NCI-H2227 (cell line): ENCODE results near the gene FMNL2.

Experiments
- DNase-seq: peaks from one replicate; lab custom pipeline; 2025; ENCODE audit not compliant: unreplicated experiment; lab: John Stamatoyannopoulos, UW

The FMNL2 gene

GRCh38 chr2:152686321-152686720, 351.3 kb downstream of the FMNL2 start:
- no peak for DNase-seq

GRCh38 chr2:152693033-152693432, 358.1 kb downstream of the FMNL2 start:
- DNase-seq = no peak

DNA sequence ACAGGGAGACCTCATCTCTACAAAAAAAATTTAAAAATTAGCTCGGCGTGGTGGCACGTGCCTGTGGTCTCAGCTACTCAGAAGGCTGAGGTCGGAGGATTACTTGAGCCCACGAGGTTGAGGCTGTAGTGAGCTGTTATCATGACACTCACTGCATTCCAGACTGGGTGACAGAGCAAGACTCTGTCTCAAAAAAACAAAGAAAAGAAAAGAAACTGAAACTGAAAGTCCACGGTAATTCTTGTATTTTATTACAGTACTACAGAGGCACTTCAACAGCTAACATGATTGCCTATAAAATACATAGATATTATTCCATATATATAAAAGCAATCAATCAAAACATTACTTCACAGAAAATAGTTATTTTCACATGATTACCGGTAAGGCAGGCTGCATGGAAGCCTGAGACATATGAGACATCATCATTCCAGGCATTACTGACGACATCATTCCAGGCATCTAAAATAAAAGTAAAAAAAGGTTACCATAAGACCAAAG, 359.2 kb downstream of the FMNL2 start:
- no peak for DNase-seq

- DNase-seq = no peak
Measured at GRCh38 chr2:152695763-152696162, 360.8 kb downstream of the FMNL2 start.

DNA sequence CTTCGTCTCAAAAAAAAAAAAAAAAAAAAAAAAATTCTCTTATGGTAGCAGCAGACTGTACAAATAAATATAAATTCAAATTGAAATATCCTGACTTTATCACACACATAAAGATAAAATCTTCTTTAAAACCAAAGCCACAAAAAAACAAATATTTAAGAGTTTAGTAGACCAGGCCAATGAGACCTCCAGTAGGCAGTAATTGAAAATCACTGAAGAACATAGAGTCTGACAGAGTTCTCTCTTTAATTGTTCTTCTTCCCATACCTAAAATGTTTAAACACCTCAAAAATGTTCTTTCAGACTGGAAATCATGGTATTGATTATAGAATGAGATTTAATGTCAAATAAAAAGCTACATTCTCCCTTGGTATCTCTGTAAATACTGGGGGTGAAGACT, 361.5 kb downstream of the FMNL2 start:
- DNase-seq = no peak
